ENCODE results near the gene CDC42SE2. TPM values are rescaled to one million over a fixed set of nuclear protein-coding genes. Genes with fewer than 3 reads are reported as not detected.

CDC42SE2 gene
- total RNA-seq, 4 donors from 2014 or later, result 30.1 to 59.3 (median 35.7) TPM

DNA sequence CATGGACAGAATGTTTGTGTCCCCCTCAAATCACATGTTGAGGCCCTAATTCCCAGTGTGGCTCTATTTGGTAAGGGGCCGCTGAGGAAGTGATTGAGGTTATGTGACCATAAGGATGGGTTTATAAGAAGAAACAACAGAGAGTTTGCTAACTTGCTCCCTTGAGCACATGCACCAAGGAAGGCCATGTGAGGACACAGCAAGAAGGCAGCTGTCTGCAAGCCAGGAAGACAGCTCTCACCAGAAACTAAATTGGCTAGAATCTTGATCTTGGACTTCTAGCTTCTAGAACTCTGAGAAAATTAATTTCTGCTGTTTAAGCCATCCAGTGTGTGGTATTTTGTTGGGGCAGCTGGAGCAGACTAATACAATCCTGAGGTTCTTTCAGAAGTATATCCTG, 35.2 kb upstream of the CDC42SE2 start:
- DNase-seq (ENCODE audit: low spot score), result no peak
- ATAC-seq (ENCODE audit: low FRiP score), result no peak
- TF ChIP-seq, protein P1, sequence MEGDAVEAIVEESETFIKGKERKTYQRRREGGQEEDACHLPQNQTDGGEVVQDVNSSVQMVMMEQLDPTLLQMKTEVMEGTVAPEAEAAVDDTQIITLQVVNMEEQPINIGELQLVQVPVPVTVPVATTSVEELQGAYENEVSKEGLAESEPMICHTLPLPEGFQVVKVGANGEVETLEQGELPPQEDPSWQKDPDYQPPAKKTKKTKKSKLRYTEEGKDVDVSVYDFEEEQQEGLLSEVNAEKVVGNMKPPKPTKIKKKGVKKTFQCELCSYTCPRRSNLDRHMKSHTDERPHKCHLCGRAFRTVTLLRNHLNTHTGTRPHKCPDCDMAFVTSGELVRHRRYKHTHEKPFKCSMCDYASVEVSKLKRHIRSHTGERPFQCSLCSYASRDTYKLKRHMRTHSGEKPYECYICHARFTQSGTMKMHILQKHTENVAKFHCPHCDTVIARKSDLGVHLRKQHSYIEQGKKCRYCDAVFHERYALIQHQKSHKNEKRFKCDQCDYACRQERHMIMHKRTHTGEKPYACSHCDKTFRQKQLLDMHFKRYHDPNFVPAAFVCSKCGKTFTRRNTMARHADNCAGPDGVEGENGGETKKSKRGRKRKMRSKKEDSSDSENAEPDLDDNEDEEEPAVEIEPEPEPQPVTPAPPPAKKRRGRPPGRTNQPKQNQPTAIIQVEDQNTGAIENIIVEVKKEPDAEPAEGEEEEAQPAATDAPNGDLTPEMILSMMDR (IDR thresholded peaks at IDR 0.05), result no peak

DNA sequence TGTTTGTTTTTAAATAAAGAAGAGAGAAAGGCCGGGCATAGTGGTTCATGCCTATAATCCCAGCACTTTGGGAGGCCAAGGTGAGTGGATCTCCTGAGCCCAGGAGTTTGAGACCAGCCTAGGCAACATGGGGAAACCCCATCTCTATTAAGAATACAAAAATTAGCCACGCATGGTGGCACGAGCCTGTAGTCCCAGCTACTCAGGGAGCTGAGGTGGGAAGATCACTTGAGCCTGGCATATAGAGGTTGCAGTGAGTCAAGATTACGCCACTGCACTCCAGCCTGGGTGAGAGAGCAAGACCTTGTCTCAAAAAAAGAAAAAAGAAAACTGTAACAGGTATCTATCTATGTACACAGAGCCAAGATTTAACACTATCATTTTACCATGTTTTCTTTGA, 34.2 kb upstream of the CDC42SE2 start:
- DNase-seq (ENCODE audit: low spot score), result no peak
- TF ChIP-seq, protein P1 (IDR thresholded peaks at IDR 0.05), result no peak
- no peak for ATAC-seq (ENCODE audit: low FRiP score)

DNA sequence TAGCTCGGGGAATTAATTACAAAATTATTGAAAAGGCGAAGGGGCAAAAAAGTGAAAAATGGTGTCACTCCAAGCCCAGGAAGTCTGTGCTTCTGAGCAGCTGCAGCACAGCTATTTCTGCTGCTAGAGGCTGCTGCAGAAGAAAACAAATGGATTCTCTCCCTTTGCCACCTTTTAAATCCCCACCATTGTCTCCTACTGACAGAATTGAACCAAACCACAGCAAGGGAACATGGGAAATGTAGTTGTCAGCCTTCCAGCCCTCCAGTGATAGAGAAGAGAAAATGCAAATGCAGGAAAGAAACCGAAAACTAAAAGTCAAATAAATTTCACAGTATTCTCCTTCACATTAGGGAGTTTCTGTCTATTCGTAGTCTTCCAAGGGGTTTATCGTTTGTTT, 33.4 kb upstream of the CDC42SE2 start:
- TF ChIP-seq, protein P1 (IDR thresholded peaks at IDR 0.05), result no peak
- DNase-seq (ENCODE audit: low spot score) (no peak), ATAC-seq (ENCODE audit: low FRiP score) (no peak)

- DNase-seq (ENCODE audit: low spot score), result no peak
- ATAC-seq (ENCODE audit: low FRiP score), result no peak
- TF ChIP-seq, protein P1 (IDR thresholded peaks at IDR 0.05), result no peak
These were observed 24.2 kb upstream of the CDC42SE2 start for GRCh38 chr5:131239686-131240085.

DNA sequence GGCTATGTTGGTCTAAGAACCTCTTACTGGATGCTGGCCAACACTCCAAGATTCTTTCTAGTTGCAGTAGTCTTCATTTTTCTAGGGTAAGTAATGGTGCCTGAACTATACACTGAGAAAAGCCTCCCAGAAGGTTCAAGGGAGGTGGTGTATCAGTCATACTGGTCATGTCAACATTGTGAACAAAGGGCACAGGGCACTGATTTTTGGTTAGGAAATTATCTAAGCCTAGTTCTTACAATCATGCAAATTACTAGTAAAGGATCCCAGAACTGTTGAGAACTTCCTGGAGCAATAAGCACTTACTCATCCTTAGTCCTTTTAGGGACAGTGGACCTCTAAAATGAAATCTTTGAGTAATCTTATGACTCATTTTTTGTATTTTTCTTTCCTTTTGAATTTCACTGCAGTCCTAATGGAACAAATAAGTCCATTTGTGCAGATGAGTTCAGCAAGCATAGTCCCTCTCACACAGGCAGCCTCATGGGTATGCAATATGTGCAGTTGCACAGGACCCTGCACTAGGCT, 21.1 kb upstream of the CDC42SE2 start:
- no peak for ATAC-seq (ENCODE audit: low FRiP score)
- no peak for DNase-seq (ENCODE audit: low spot score)
- TF ChIP-seq, protein P1 (IDR thresholded peaks at IDR 0.05), result no peak

- TF ChIP-seq, protein P1 (IDR thresholded peaks at IDR 0.05), result no peak
- ATAC-seq (ENCODE audit: low FRiP score) (no peak), DNase-seq (ENCODE audit: low spot score) (no peak)
These were observed 18.5 kb upstream of the CDC42SE2 start for GRCh38 chr5:131245312-131245711.

- TF ChIP-seq, protein P1 (IDR thresholded peaks at IDR 0.05), result no peak
- DNase-seq (ENCODE audit: low spot score) (no peak), ATAC-seq (ENCODE audit: low FRiP score) (no peak)
These were observed 17.9 kb upstream of the CDC42SE2 start for GRCh38 chr5:131245948-131246347.

Data from omental fat pad (tissue), 4 donors.